Stomach (tissue), 9 donors: Measurements from ENCODE around the gene UGT8. TPM values are rescaled to one million over a fixed set of nuclear protein-coding genes. Genes with fewer than 3 reads are reported as not detected.
A peak's percentile ranks its signal among the peaks of the same experiment; 100 is the strongest.

Experiments
- DNase-seq, 2 donors: peaks; one replicate each; pipeline versions ENCODE4 v3.0.0 to v3.0.0-alpha.2; 2013 to 2019
- H3K27ac ChIP-seq, 5 donors: fragments of 200-600 bp in 4 of 5; sonication (generic) in 4 of 5; one replicate each; pipeline ENCODE4 v1.5.1; 2013 to 2019; ENCODE audit warnings: mild to moderate bottlenecking in 1 of 5, moderate library complexity in 1 of 5
- H3K27me3 ChIP-seq, 3 donors: fragments of 200-600 bp; sonication (generic); one replicate each; pipeline ENCODE4 v1.5.1; 2017 to 2019; ENCODE audit warnings: mixed run types in 1 of 3
- H3K36me3 ChIP-seq, 4 donors: fragments of 200-600 bp; sonication (generic); 1 replicate in 3 of 4; 2 replicates in 1 of 4; pipeline ENCODE4 v1.5.1; 2016 to 2019
- H3K4me1 ChIP-seq, 4 donors: fragments of 200-600 bp; sonication (generic); one replicate each; pipeline ENCODE4 v1.5.1; 2016 to 2019
- H3K4me3 ChIP-seq, 4 donors: fragments of 200-600 bp; sonication (generic) in 3 of 4; one replicate each; pipeline ENCODE4 v1.5.1; 2016 to 2019; ENCODE audit warnings: mild to moderate bottlenecking in 1 of 4
- H3K9me3 ChIP-seq, 4 donors: fragments of 200-600 bp; sonication (generic); one replicate each; pipeline ENCODE4 v1.5.1; 2016 to 2019
- EP300 ChIP-seq: sonication (generic); formaldehyde crosslinking; IDR thresholded peaks from one replicate; pipeline ENCODE4 v1.6.1; 2017; ENCODE audit warnings: antibody characterized with exemption
- POLR2A ChIP-seq, 4 donors: fragments of 450-650 bp; IDR thresholded peaks; one replicate each; pipeline ENCODE4 v1.6.1; 2016; ENCODE audit warnings: antibody characterized with exemption in 4 of 4, control low read depth in 2 of 4, mild to moderate bottlenecking in 1 of 4, moderate library complexity in 1 of 4
- POLR2AphosphoS5 ChIP-seq, 3 donors: sonication (generic); formaldehyde crosslinking; IDR thresholded peaks; one replicate each; pipeline ENCODE4 v1.6.1; 2016; ENCODE audit warnings: antibody characterized with exemption in 3 of 3
- WGBS, 5 donors: extraction: QIAGEN DNeasy Blood & Tissue Kit in 3 of 5; methylation state at CpG; one replicate each; pipeline versions ENCODE4 v1.1.5 to v1.1.7; 2013 to 2018; 5-methylcytosine and 5-hydroxymethylcytosine counted together
- intact Hi-C: fragments of 100-400 bp; cut with DNase I; formaldehyde crosslinking; loops from one replicate; pipeline ENCODE4 v1.15.1; 2023; ENCODE audit warnings: low total_unique reads
- polyA plus RNA-seq, 3 donors: library from polyadenylated mRNA; stranded (reverse); fragments of 200-250 nt; gene quantifications; one replicate each; pipeline ENCODE4 v1.2.3, GENCODE V29; 2013
- total RNA-seq, 5 donors: library from RNA; depleted of rRNA; stranded (reverse); fragments of >200 nt; gene quantifications; one replicate each; pipeline versions ENCODE4 v1.1.0 to v1.2.3, GENCODE V29; 2014 to 2016
- TF ChIP-seq, protein P1 (sequence below), 7 experiments: fragments of 450-650 bp in 4 of 7; fragments of 200-600 bp in 3 of 7; sonication (generic) in 3 of 7; IDR thresholded peaks; one replicate each; pipeline ENCODE4 v1.5.1; 2016 to 2019; ENCODE audit warnings: antibody characterized with exemption in 7 of 7, control low read depth in 2 of 7, mild to moderate bottlenecking in 1 of 7
- donor health status: healthy with polysubstance abuse.
- donor health status: Bipolar disorder and iron deficiency.
- donor health status: healthy.

UGT8 gene
- total and polyA plus RNA-seq, 8 donors = 1.2 to 42.6 (median 8.0) TPM

GRCh38 chr4:114562176-114562904, 36.3 kb upstream of the UGT8 start:
- H3K27ac ChIP-seq = peak overlapping the region in 4 of 5 donors; percentile 6 to 68 (median 39)
- no peak overlapping the region for H3K4me3 ChIP-seq
- intact Hi-C loops = no loop called here
- peaks cover 0 to 35% (median 14%) of the 10 kb centered on the region in 4 donors for H3K4me1 ChIP-seq
- TF ChIP-seq, protein P1, sequence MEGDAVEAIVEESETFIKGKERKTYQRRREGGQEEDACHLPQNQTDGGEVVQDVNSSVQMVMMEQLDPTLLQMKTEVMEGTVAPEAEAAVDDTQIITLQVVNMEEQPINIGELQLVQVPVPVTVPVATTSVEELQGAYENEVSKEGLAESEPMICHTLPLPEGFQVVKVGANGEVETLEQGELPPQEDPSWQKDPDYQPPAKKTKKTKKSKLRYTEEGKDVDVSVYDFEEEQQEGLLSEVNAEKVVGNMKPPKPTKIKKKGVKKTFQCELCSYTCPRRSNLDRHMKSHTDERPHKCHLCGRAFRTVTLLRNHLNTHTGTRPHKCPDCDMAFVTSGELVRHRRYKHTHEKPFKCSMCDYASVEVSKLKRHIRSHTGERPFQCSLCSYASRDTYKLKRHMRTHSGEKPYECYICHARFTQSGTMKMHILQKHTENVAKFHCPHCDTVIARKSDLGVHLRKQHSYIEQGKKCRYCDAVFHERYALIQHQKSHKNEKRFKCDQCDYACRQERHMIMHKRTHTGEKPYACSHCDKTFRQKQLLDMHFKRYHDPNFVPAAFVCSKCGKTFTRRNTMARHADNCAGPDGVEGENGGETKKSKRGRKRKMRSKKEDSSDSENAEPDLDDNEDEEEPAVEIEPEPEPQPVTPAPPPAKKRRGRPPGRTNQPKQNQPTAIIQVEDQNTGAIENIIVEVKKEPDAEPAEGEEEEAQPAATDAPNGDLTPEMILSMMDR (IDR thresholded peaks at IDR 0.05) = no peak
- peak in 1 of 3 donors; percentile 19 for TF ChIP-seq POLR2AphosphoS5 (IDR thresholded peaks at IDR 0.05)
- H3K27me3 ChIP-seq = no peaks in the 10 kb centered on the region
- peak in 1 of 2 donors; percentile 38 for DNase-seq
- 8 to 24% (median 16%) methylated on average over 2 of the region's 2 CpGs for WGBS, 5 donors
- peaks cover 0 to 8% (median 3%) of the 10 kb centered on the region in 4 donors for H3K9me3 ChIP-seq
- H3K36me3 ChIP-seq = no peaks in the 10 kb centered on the region

DNA sequence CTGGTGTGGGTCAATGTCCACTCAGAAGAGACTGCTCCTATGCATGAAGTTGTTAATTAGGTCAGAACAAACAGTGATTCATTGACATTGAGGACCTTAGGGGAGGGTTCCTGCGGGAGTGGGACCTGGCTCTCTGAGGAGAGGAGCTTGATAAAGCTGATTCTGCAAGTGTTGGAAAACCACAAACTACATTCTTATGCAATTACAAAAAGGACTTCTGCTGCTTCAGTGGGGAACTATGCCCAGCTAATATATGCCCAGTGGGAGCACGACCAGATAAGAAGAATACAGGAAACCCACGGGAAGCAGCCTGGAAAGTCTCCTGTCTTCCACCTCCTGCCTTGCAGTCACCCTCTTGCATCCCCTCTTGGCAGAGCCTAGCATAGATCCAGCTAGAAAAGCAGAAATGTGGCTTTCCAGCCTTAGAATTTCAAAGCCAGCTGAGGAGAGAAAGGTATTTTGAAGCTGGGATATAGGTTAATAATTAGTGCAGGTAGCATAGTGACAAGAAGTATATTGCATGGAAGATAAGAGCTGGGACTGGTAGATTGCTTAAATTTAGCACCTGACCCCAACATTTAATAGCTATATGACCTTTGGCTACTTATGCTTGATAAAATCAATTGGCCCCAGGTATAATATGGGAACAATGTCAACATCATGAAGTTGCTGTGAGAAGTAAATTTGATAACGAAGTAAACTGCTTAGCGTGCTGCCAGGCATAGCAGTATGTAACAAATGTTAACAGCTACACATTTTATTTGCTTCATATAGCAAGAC, 34.9 kb upstream of the UGT8 start:
- WGBS, 5 donors = 19 to 37% (median 24%) methylated on average over 5 of the region's 5 CpGs
- H3K9me3 ChIP-seq = peaks cover 0 to under 1% (median 0%) of the 10 kb centered on the region in 4 donors
- peak in 1 of 2 donors; percentile 34 for DNase-seq
- peaks cover 0 to 35% (median 14%) of the 10 kb centered on the region in 4 donors for H3K4me1 ChIP-seq
- H3K27ac ChIP-seq = peak overlapping the region in 3 of 5 donors; percentile 43 to 75 (median 55)
- TF ChIP-seq, protein P1 (IDR thresholded peaks at IDR 0.05) = no peak
- TF ChIP-seq POLR2AphosphoS5 (IDR thresholded peaks at IDR 0.05) (peak in 2 of 3 donors; percentile 51 to 57), POLR2A (IDR thresholded peaks at IDR 0.05) (no peak), EP300 (no peak)
- intact Hi-C loops = no loop called here
- H3K4me3 ChIP-seq = no peak overlapping the region
- H3K27me3 ChIP-seq = no peaks in the 10 kb centered on the region
- no peaks in the 10 kb centered on the region for H3K36me3 ChIP-seq

DNA sequence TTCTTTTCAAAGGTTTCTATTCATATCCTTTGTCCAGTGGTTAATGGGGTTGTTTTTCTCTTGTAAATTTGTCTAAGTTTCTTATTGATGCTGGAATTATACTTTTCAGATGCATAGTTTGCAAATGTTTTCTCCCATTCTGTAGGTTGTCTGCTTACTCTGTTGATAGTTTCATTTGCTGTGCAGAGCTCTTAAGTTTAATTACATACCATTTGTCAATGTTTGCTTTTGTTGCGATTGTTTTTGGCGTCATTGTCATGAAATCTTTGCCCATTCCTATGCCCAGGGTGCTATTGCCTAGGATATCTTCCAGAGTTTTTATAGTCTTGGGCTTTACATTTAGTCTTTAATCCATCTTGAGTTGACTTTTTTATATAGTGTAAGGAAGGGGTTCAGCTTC, 21.2 kb upstream of the UGT8 start:
- DNase-seq = no peak
- H3K27ac ChIP-seq = no peak overlapping the region
- peaks cover 0 to 7% (median 4%) of the 10 kb centered on the region in 4 donors for H3K9me3 ChIP-seq
- intact Hi-C loops = no loop called here
- 23 to 85% (median 40%) methylated on average over 2 of the region's 2 CpGs for WGBS, 5 donors
- H3K27me3 ChIP-seq = no peaks in the 10 kb centered on the region
- H3K36me3 ChIP-seq = no peaks in the 10 kb centered on the region
- H3K4me1 ChIP-seq = no peaks in the 10 kb centered on the region
- no peak overlapping the region for H3K4me3 ChIP-seq
- TF ChIP-seq POLR2AphosphoS5 (IDR thresholded peaks at IDR 0.05) (no peak), POLR2A (IDR thresholded peaks at IDR 0.05) (no peak)
- TF ChIP-seq, protein P1 (IDR thresholded peaks at IDR 0.05) = no peak

GRCh38 chr4:114582621-114583020, 16.0 kb upstream of the UGT8 start:
- Histone ChIP-seq H3K27me3 (no peaks in the 10 kb centered on the region), H3K4me1 (no peaks in the 10 kb centered on the region), H3K9me3 (peaks cover 0 to 7% (median 4%) of the 10 kb centered on the region in 4 donors), H3K36me3 (no peaks in the 10 kb centered on the region), H3K4me3 (no peak overlapping the region), H3K27ac (no peak overlapping the region)
- TF ChIP-seq POLR2AphosphoS5 (IDR thresholded peaks at IDR 0.05) (no peak), EP300 (no peak), POLR2A (IDR thresholded peaks at IDR 0.05) (no peak)
- TF ChIP-seq, protein P1 (IDR thresholded peaks at IDR 0.05) = no peak
- DNase-seq = peak in 1 of 2 donors; percentile 51
- 22 to 62% (median 44%) methylated on average over 1 of the region's 1 CpG for WGBS, 5 donors
- intact Hi-C loops = no loop called here
